ENCODE results near the gene MEGF8.
"Not testable (repeated sequence)": the region's sequence is repeated elsewhere in the genome, so short reads cannot be mapped to it uniquely, and the experiment has no call there.

The MEGF8 gene

GRCh38 chr19:42324655-42325307 lies 654 bp upstream of the MEGF8 start:
- TF ChIP-seq POLR2A (IDR thresholded peaks at IDR 0.05; ENCODE audit: low read depth, low read length) = no peak
- DNase-seq (ENCODE audit: insufficient read length, low spot score) (no peak), FAIRE-seq (no peak)

- no peak for DNase-seq (ENCODE audit: insufficient read length, low spot score)
- FAIRE-seq = no peak
- TF ChIP-seq POLR2A (IDR thresholded peaks at IDR 0.05; ENCODE audit: low read depth, low read length) = no peak
Observed at GRCh38 chr19:42325896-42326771, 699 bp downstream of the MEGF8 start.

GRCh38 chr19:42326969-42327368 lies 1.5 kb downstream of the MEGF8 start:
- no peak for DNase-seq (ENCODE audit: insufficient read length, low spot score)
- no peak for FAIRE-seq
- no peak for TF ChIP-seq POLR2A (IDR thresholded peaks at IDR 0.05; ENCODE audit: low read depth, low read length)

- FAIRE-seq = no peak
- no peak for DNase-seq (ENCODE audit: insufficient read length, low spot score)
- TF ChIP-seq POLR2A (IDR thresholded peaks at IDR 0.05; ENCODE audit: low read depth, low read length) = no peak
Observed at GRCh38 chr19:42327381-42327780, 1.9 kb downstream of the MEGF8 start.

- DNase-seq (ENCODE audit: insufficient read length, low spot score) = no peak
- no peak for FAIRE-seq
- TF ChIP-seq POLR2A (IDR thresholded peaks at IDR 0.05; ENCODE audit: low read depth, low read length) = no peak
Observed at GRCh38 chr19:42328106-42328505, 2.7 kb downstream of the MEGF8 start.

- TF ChIP-seq POLR2A (IDR thresholded peaks at IDR 0.05; ENCODE audit: low read depth, low read length) = no peak
Observed at GRCh38 chr19:42328854-42329253, 3.4 kb downstream of the MEGF8 start.

GRCh38 chr19:42330241-42330711 lies 4.8 kb downstream of the MEGF8 start:
- no peak for TF ChIP-seq POLR2A (IDR thresholded peaks at IDR 0.05; ENCODE audit: low read depth, low read length)
- DNase-seq (ENCODE audit: insufficient read length, low spot score) (no peak), FAIRE-seq (no peak)

More at GRCh38 chr19:42328854-42329253, 3.4 kb downstream of the MEGF8 start:
- FAIRE-seq (no peak), DNase-seq (ENCODE audit: insufficient read length, low spot score) (no peak)

GRCh38 chr19:42331333-42331732 lies 5.9 kb downstream of the MEGF8 start:
- not testable (repeated sequence) for FAIRE-seq; DNase-seq (ENCODE audit: insufficient read length, low spot score)

- DNase-seq (ENCODE audit: insufficient read length, low spot score) = no peak
- no peak for FAIRE-seq
- no peak for TF ChIP-seq POLR2A (IDR thresholded peaks at IDR 0.05; ENCODE audit: low read depth, low read length)
Observed at GRCh38 chr19:42332059-42332458, 6.6 kb downstream of the MEGF8 start.

- DNase-seq (ENCODE audit: insufficient read length, low spot score) (no peak), FAIRE-seq (no peak)
- no peak for TF ChIP-seq POLR2A (IDR thresholded peaks at IDR 0.05; ENCODE audit: low read depth, low read length)
Observed at GRCh38 chr19:42333018-42333417, 7.6 kb downstream of the MEGF8 start.

- TF ChIP-seq POLR2A (IDR thresholded peaks at IDR 0.05; ENCODE audit: low read depth, low read length) = no peak
- FAIRE-seq (no peak), DNase-seq (ENCODE audit: insufficient read length, low spot score) (no peak)
Observed at GRCh38 chr19:42333975-42334696, 8.7 kb downstream of the MEGF8 start.

- FAIRE-seq (no peak), DNase-seq (ENCODE audit: insufficient read length, low spot score) (no peak)
- TF ChIP-seq POLR2A (IDR thresholded peaks at IDR 0.05; ENCODE audit: low read depth, low read length) = no peak
Observed at GRCh38 chr19:42334697-42335373, 9.4 kb downstream of the MEGF8 start.

- no peak for FAIRE-seq
- TF ChIP-seq POLR2A (IDR thresholded peaks at IDR 0.05; ENCODE audit: low read depth, low read length) = no peak
- no peak for DNase-seq (ENCODE audit: insufficient read length, low spot score)
Observed at GRCh38 chr19:42335374-42335936, 10.0 kb downstream of the MEGF8 start.

Data from H54 (cell line).